SW480 (cell line): Measurements from ENCODE around the gene BUB1B.

Source experiments
- DNase-seq: peaks from one replicate; pipeline ENCODE4 v3.0.0-alpha.2; 2016; ENCODE audit warnings: low spot score

The BUB1B gene

DNA sequence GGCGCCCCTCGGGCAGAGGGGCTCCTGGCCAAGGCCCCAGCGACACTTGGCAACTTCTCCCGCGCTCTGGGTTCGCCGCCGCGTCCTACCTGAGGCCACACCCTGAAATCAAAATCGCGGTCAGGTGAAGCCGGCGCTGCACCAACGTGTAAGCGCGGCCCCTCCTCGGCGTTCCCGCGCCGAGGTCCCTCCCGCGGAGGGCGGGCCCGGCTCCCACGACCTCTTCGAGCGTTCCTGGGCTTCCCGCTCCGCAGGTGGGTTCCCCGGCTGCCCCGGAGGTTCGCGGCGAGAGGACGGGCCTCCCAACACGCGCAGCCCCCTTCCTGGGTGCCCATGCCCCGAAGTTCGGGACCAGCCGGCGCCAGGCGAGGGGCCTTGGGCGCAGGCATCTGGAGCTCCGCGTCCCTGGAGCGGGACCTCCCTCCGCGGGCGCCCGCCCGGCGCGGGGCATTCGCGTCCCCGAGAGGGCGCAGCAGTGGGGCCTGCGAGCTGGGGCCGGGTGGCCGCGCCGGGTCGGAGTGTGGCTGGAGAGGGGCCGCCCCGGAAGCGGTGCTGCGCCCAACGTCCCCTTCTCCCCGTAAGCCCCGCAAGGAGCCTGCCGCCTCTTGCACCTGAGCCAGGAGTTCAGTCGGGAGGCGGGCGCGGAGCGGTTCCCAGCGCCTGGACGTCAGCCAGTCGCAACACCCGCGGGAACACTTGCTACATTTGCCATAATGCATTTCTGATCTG lies 91.7 kb downstream of the BUB1B start:
- DNase-seq, result peak; percentile 26

DNA sequence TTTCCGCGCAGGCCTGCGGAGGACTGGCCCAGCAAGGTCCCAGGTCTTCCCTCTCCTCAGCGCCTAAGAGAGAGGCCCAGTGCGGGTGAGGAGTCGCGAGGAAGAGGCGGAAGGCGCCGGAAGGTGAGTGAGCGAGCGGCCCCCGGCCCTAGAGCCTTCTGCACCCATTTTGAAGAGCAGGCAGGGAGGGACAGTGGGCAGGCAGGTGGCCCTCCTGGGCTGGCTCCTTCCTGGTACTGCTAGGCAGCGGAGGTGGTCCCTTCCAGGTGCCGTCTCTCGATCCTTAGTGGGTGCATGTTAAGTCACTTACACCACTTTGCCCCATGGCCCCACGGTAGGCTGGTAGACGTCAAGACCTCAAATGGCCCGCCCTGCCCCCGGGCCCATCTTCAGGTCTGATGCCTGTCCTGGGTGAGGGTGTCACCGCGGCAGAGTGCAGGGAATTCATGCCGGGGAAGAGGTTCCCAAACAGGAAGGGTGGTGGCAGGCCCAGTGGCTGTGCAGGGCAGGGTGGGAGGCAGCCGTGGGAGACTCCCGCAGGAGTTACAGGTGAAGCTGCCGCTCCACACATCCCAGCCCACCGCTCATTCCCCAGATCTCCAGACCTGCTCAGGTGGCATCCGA lies 92.4 kb downstream of the BUB1B start:
- no peak for DNase-seq

DNA sequence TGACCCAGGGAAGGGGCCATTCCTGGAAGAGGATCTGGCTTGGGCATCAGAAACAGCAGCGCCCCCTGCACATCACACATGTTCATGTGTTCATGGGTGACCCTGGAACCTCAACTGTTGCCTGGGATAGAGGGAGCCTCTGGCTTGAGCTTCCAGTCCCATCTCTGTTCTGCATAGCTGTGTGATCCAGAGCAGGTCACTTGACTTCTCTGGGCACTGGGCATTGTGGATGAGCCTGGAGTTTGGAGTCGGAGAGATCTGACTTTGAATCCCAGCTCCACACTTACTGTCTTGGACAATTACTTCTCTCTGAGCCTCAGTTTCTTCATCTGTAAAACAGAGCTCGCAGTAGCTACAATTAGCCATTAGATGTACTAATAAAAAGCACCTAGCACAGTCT lies 93.6 kb downstream of the BUB1B start:
- no peak for DNase-seq

DNA sequence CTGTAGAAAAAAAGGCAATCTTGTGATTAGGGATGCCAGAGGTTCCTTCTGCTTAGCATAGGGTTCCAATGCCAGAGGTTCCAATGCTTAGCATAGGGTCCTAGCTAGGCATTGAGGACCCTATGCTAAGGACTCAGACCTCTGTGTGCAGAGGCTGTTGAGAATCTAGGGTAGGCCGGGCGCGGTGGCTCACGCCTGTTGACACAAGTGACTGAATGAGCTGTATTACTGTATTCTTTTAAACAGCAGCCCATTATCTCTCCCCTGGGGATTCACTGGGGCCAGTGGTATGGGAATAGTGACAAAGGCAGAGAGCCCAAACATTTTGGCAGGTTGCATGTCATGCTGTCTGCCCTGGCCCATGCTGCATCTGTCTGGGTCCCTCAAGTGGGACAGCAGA lies 94.2 kb downstream of the BUB1B start:
- DNase-seq, result no peak

DNA sequence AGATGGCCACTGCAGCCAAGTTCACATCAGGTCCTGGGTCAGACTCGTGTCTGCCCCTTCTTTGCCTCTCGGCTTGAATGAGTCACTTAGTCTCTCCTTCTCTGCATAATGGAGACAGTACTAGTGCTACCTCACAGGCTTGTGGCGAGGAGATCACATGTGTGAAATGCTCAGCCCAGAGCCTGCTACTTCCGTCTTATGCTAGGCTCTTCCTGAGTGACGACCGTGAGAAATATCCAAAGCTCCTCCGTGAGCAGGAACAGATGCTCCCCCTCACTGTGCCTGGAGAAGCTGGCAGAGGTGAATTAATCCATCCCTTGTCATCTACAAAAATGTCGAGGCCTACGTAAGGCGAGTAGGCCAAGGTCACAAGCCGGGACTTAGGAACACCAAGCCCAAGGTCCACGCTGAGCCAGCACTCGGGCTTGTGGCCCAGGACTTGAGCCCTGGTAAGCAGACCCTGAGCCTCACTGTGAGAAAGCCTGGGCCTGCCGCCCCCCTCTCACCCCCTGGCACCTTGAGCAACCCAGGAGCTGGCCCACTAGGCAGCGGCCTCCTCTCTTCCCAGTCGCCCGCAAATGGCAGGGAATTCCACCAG lies 95.9 kb downstream of the BUB1B start:
- DNase-seq, result no peak

DNA sequence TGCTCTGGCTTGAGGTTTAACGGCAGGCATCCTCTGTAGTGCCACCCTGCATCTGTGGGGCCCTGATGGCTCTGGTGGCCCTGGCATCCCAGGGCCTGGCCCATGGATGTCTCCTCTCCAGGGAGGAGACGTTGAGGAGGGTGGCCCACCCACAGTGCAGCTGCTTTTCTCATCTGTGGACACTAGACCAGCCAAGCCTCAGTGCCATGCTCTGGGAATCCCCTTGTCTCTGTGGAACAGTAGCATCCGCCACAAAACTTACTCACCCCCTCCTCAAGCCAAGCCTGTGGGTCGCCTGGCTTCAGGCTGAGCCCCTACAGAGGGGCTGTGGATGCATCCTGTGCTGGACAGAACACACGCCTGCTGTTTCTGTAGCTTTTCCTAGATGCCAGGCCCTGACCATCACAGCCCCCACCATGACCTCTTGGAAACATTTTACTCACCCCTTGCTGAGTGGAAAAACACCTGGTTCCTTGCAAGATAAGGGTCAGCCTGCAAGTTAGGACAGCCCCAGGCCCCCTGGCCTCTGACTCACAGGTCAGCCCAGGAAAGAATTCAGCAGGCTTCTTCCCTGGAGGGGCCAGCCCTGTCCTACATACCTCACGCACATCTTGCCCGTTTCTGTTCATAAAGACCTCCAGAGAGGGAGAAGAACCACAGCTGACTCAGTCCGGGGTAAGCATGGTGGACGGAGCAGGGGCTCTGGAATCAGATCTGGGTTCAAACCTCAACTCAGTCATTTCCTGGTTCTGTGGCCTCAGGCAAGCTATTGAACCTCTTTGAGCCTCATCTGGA lies 97.0 kb downstream of the BUB1B start:
- no peak for DNase-seq

DNA sequence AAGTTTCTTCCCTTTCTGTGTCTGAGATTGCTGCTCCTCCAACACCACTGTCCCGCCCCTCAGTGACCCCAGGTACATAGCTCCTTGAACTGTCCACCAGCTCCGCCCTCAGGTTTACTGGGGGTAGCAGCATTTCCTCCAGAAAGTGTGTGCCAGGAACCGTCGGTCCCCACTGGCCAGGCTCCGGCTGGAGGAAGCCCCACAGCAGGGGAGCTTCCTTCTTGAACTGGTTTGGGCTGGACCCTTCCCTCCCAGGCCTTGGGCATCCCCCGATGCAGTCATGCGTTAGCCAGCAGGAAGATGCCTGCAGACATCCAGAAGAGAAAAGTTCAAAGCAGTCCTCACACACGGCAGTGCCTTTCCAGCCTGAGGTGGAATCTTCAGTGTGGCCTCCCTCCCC lies 97.7 kb downstream of the BUB1B start:
- no peak for DNase-seq

DNA sequence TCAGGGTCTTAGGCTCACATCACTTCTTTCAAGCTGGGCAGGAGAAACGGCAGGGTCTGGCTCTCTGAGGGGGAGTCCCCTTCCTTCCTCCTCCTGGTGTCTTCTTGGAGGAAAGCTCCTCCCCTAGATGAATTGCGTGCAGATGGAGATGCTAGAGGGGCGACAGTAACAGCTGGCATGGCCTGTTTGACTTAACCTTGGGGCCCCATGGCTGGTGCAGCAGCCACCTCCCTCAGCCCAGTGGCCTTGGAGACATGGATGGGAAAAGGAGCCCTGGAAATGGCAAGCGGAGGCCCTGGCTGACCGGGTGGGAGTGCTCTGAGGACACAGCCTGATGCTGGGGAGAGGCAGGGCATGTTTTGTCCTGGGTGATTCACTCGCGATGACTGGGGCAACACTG lies 98.2 kb downstream of the BUB1B start:
- DNase-seq, result no peak

DNA sequence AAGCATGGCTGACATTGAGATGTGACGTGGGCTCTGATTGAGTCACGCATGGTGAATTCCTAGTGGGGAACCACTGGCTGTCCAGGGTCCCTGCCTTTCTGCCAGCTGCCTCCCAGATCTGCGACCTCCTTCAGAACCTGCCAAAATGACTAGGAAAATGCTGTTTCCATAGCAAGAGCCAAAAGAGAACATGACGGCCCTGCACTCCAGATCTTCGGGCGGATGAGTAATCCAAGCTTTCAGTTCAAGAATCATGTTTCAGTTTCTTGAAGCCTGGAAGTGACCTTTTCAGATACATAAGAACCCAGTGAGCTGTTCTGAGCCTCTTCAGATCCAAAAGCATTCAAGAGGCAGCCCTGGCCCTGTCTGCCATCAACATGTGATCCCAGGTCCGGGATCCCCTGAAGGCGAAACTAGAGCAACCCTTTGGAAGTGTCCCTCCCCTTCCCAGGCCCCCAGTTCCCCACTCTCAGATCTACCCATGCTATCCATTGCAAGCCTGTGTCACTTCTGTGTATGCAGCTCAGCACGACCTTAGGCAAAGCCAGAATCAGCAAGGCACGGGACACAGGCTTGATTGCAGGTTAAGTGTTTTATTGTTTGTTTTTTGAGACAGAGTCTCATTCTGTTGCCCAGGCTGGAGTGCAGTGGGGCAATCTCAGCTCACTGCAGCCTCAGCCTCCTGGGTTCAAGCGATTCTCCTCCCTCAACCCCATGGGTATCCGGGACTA lies 102.3 kb downstream of the BUB1B start:
- DNase-seq, result no peak

DNA sequence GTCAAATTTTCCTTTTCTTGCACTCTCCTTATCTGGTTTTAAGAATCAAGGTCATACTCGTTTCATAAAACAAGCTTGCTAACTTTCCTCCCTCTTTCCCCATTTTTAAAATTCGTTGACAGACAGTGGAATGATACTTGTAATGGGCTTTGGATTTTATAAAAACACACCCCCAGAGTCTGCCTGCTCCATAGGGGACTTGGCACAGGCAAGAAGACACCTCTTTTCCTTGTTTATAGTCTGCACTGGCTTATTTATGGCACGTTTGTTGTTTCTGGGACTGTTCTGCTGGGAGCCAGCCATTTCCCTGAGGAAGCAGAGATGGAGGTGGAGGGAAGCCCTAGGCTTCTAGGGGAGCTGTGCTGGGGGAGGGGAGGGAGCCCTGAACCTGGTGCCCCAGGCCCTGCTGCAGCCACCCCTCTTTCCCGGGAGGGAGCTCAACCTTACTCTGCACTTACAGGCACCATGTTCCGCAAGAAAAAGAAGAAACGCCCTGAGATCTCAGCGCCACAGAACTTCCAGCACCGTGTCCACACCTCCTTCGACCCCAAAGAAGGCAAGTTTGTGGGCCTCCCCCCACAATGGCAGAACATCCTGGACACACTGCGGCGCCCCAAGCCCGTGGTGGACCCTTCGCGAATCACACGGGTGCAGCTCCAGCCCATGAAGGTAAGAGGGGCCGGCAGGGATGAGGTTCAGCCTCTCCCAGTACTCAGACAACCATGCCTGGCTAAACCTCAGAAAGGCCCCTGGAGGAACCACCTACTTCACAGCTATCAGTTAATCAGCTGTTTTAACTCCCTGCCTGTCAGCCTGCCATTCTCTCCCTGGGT lies 103.7 kb downstream of the BUB1B start:
- DNase-seq, result no peak

DNA sequence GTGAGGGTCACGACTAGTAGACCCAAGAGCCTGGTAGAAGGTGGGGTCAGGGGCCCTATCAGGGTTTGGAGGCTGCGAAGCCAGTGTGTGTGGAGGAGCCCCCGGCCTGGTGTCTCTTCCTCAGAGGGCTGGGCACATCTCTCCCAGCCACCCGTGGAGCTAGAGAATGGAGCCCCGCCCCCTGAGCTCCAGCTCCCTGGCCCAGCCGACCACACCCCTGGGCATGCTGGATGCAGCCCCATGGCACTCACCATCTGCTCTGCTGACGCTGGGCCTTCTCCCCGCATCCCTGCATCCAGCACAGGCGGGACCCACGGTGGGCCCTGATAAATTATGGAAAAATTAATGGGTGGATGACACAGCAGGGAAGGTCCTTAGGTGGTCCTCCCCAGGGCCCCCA lies 104.5 kb downstream of the BUB1B start:
- no peak for DNase-seq

DNA sequence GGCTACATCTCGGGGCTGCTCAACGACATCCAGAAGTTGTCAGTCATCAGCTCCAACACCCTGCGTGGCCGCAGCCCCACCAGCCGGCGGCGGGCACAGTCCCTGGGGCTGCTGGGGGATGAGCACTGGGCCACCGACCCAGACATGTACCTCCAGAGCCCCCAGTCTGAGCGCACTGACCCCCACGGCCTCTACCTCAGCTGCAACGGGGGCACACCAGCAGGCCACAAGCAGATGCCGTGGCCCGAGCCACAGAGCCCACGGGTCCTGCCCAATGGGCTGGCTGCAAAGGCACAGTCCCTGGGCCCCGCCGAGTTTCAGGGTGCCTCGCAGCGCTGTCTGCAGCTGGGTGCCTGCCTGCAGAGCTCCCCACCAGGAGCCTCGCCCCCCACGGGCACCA lies 105.0 kb downstream of the BUB1B start:
- no peak for DNase-seq

DNA sequence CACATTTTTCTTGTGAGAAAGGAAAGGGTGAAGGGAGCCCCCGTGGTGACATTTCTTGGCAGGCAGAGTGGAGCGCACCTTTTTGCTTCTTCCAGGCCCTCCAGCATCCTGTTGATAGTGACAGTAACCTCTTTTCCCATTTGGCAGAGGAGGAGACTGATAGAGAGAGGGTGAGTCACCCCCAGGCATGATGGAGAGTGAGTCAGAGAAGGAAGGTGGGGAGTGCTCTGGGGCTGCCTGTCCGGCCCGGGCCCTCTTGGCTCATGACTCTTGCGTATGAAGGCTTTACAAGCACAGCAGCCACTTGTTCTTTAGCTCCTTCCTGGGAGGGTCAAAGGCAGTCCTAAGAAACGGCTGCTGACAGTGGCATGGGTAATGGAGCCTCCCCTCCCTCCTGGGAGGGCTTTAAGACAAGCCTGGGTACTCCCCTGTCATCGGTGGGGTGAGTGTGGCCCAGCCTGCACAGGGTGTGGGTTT lies 106.0 kb downstream of the BUB1B start:
- peak; percentile 74 for DNase-seq

DNA sequence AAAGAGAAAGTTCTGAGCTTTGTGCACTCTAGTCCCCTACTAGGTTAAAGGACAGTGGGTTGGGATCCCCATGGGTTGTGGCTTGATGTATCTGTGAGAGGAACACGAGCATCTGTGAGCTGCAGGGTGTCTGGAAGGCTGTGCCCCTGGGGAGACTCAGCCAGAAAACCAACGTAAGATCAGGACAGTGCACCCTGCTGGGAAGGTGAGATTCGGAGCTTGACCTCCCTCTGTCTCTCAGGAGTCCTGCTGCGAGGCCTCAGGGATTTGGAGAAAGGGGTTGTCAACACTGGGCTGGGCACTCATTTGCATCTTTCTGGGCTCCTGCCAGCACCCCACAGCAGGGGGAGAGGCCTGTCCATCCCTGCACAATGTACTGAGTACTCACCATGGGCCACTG lies 106.8 kb downstream of the BUB1B start:
- no peak for DNase-seq

DNA sequence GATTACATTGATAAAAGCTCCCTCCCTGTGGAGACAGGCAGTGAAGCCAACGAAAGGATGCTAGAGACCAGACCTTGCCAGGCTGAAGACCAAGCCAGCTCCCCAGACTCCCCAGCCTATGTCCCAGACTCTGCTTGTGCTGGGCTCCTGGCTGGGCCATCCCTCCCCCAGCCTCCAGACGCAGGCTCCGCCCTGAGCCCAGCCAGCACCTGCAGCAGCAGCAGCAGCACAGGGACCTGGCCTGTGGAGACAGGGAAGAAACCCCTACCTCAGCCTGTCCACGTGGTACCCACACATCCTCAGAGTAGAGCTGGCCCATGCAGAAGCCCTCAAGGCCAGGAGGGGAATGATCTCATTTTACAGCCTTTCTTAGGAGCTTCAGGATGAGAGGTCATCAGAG lies 108.7 kb downstream of the BUB1B start:
- DNase-seq, result no peak

DNA sequence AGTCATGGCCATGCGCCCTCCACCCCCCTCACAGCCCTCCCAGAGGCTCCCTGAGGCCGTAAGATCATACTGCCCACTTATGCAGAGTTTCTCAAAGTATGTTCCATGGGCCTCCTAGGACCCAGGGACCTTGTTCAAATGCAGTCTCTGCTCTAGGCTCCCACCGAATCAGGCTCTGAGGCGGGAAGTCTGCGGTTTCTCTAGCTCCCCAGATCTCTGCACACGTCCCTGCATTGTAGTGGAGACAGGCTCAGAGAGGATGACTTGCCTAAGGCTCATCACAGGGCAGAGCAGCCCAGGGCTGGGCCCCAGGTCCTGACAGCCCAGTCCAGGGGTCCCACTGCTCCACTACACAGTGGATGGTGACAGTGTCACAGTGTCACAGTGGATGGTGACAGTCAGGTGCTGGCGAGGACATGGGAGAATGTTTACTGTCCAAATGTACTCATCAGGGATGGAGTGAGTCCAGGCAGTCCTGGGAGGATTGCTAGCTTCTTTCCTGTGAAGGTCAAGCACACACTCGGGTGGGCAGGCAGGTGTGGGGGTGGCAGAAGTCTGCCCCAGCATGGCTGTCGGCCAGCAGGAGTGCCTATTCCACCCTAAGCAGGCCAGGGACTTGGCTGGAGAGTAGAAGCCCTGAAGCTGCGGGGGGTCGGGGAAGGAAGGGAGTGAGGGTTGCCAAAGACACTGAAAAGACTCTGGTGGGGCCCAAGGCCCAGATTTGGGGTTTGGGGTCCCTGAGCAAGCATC lies 109.6 kb downstream of the BUB1B start:
- DNase-seq, result no peak
